HG03045 (cell line): ENCODE measurements around the gene MREG.

Experiments
- ATAC-seq: cut with Tn5 transposase; IDR thresholded peaks from one replicate; pipeline ENCODE4 v1.9.1; 2021; ENCODE audit warnings: mild to moderate bottlenecking, moderate library complexity; ENCODE audit not compliant: unreplicated experiment

MREG gene

DNA sequence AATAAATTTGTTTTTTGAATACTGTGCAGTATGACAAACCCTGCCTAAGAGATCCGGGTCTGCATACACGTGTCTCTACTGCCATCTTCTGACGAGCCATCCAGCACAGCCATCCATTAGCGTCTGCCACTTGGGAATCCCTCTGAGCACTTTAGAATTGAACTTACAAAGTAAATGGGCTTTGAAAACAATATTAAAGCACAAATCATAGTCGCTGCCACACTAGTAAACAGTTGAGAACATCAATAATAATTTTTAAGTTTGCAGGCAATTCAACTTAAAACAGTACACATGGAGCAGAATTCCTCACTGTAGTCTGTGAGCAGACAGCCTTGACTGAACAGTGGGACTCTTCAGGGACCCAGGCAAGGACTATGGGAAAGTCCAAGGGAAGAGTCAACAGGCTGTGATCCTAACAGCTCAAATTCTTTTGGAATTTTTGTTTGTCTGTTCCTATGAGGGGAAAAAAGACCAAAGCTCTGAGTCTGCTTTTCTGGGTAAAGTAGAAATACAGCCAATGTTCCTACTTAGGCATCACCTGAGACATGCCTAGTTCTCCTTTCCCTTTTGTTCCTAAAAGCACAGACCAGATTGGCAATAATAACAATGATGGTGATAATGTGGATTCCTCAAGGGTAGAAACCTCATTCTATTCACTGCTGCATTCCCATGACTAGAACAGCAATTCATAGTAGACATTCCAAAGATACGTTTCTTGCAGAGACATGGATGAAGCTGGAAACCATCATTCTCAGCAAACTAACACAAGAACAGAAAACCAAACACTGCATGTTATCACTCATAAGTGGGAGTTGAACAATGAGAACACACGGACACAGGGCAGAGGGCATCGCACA, 92.9 kb downstream of the MREG start:
- peak; percentile 64 for ATAC-seq

DNA sequence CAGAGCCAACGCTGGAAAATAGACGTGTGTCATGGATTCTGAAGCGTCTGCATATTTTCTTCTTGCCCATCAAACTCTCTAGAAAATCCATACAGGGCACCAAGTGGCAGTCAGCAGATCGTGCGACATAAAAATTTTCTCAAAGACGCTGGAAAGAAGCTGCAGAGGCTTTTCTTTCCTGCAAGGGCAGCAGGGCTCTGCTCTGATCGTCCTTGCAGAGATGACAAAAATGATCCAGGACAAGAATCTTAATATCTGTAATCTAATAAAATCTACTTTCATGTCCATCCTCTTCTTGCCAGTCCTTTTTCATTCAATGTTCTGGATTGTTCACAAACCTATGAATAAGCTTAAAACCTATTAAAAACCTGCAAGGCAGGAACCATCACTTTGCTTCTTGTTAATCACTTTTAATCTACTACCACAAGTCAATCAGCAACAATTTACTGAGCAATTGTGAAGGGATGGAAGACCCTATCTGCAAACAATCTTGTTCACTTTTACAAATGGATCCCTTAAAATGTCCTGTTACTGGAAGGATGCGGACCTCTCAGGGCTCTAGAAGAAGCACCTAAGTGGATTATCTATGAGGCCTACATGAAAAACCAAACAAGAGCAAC, 93.6 kb downstream of the MREG start:
- ATAC-seq = no peak

DNA sequence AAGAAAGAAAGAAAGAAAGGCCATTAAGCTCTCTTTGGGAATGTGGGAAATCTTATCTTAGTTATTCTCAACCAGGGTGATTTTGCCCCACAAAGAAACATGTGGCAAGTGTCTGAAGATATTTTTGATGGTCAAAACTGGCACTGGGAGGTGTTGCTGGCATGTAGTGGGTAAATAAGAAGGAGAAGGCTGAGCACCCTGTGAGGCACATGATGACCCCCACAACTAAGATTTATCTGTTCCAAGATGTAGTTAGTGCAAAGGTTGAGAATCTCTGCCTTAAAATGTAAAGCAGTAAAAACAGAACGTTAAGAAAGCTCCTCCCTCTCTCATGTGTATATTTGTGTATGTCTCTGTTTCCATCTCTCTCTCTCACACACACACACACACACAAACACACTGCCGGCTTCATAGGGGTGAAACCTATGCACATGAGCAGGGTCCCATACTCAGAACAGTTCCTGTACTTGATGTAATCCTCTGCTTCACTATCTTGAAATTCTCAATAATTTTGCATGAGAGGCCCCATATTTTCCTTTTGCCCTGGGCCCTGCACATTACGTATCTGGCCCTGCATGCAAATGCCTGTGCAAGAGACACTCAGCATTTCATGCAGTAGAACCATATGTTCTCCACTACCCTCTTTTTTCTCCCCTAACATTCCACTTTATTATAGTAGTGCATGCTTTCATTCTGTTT, 94.3 kb downstream of the MREG start:
- ATAC-seq = no peak

DNA sequence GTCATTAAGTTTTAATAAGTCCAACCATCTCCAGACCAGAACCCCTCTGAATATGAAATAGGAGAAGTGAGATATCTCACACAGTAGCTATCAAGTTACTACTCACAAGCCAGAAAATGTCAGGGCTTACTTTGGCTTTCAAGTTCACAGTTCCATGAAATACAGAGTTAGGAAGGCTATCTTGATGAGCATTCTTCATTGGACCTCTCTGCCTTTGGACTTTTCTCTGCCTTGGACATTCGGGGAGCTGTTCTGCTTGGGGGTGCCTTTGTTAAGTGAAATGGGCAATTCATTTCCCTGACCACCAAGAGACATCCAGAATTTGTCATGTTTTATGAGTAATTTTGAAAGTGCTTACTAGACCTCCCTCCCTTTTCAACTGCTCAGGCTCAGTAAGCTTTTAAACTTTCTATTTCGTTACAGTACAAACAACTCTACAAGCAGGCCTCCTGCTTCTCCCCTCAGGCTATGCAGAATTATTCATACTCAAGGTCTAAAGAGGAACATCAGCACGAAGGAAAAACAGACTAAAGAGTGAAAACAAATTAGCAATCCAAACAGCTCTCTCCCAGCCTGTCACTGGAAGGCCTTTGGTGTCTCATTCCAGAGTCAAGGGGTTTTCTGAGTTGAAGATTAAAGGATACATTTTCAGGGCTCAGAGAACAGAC, 95.3 kb downstream of the MREG start:
- peak; percentile 81 for ATAC-seq

DNA sequence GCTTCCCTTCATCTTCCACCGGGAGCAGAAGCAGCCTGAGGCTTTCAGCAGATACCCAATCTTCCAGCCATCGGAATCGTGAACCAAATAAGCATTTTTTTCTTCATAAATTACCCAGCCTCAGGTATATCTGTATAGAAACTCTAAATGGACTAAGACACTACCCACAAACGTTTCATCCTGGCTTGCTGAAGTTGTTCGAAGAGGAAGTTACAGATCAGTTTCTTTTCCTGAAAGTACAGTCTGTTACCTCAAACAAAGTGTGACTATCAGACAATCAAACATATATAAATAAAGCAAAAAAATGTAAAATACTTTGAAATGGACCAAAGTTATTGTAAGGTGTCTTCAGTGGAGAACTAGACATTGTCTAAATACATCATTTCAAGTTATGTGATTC, 97.9 kb downstream of the MREG start:
- no peak for ATAC-seq

DNA sequence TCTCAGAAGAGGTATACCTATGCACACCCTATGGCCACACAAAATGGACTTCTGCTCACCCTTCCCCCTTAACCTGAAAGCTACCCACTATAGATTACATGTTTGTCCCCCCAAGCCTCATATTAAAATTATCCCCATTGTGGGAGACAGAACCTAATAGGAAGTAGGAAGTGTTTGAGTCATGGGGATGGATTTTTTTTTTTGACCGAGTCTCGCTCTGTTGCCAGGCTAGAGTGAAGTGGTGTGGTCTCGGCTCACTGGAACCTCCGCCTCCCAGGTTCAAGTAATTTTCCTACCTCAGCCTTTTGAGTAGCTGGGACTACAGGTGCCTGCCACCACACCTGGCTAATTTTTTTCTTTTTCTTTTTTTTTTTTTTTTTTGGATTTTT, 98.6 kb downstream of the MREG start:
- no peak for ATAC-seq

DNA sequence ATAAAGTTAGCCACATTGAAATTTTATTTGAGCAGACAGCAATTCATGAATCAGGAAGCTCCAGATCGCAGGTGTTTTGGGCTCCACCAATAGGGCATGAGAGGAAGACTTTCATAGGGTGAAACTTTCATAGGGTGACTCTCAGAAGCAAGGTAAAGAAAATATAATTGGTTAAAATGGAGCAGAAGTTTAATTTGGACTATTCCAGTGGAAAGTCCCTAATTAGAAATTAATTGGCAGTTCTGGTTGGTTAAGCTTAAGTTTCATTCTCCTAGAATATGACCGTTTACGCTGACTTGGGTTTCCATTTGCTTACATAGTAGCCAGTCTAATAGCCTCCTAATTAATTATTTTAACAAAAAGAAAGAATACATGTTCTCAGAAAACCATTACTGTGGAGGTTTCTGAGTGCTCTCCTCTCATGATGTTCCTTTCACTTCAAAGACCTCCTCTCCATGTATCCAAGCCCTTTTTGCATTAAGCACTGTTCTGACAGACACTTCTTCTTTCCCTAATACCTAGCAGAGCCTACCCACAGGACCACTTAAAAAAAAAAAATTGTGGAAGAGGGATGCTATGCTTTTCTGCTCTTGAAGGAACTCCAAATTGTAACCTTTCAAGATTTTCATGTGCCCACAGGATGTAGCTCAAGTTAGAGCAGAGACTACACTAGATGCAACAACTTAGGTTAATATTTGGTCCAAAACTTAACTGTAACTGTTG, 99.1 kb downstream of the MREG start:
- ATAC-seq = no peak

DNA sequence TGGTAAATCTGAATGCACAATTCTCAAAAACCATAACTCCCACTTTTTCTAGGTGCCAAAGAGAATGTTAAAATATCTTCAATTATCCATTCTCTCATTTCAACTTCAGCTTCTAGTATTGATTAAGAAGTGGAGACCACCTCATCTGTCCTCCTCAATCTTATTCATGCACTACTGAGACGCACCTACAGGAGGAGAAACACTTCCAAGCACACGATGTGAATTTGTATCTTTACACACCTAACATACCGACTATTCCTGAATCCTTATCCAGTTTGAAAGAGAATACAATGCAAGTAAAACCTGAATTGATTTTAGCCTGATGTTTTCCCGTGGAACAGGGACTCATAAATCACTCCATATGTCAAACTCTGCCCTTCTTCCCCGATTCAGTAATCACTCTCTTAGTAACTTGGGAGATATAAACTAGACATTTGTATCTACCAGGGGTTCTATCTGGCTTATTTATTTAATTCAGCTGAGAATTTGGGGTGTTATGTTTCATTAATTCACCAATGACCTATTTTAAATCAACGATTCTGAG, 101.0 kb downstream of the MREG start:
- no peak for ATAC-seq

DNA sequence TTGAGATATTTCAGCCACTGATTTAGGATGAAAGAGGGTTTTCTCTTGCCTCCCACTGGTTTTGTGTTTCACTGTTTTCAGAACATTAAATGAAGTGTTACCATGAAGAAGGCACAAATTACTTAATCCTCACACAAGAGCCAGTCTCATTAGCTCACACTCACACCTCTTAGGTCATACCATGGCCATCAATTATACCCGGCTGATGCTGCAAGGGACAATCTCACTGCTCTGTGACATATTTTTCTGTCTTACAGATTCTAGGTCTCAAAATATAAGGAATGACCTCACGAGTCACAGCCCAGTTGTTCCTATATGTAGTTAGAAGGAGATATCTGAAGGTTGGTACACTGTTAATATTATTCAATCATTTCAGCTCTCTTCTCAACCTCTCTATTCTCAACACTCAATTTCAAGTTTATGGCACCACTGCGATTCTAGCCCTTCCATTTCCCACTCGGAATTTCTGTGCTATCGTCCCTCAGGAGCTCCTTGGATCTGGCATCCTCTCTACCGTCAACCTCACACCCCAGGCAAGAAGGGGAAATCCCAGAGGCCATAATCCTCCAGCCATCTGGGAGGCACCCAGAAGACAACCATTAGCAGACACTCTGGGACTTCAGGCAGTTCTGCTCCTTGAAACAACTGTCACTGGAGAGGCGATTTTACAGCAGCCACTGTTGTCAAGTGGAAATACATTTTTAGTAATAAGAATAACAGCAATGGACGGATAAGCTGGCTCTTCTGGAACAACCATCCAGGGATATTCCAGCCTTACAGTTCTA, 101.9 kb downstream of the MREG start:
- ATAC-seq = no peak

DNA sequence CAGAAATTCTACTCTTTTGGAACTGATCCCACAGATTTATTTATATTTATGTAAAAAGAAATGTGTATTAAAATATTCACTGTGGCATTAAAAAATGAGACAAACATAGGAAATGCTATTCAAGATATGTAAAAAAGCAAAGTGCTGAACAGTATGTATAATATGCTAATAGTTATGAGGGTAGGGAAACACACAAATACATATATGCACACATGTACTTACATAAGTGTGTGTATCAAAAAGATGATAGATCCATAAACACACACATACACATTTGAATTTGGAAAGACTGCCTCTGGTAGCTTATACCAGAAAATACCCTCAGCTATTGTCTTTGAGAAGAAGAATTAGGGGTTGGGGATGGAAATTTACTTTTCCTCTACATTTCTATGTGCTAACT, 103.2 kb downstream of the MREG start:
- ATAC-seq = no peak

DNA sequence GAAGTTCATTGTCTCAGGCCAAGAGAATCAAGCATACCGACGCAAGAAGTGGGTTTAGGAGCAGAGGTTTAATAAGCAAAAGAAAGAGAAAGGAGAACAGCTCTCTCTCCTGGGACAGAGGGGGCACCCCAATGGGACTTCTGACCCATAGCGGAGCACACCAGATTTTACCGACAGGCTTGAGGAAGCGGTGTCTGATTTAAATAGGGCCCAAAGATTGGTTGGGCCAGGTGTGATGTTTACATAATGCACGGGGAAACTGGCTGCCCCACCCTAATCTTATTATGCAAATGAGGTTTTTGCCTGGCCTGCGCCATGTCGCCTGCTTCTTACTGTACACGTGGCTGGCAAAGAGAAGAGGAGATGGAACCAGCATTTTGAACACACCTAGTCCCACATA, 106.2 kb downstream of the MREG start:
- ATAC-seq = no peak

DNA sequence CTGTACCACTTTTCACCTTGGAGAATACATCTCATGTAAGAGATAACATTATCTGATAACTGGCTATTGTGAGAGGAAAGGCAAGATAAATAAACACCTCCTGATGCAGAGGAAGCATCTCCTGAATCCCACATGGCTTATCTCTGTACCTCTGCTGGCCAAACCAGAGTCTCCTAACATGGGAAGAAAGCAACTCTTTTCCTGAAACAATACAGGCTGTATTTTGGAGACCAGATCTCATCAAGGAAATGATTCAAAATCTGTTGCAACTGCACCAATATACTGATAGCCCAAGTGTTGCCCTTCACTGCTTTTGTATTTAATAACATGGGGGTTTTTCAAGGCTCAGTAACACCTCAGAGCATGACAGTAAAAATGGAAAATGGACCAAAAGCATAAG, 106.9 kb downstream of the MREG start:
- no peak for ATAC-seq

DNA sequence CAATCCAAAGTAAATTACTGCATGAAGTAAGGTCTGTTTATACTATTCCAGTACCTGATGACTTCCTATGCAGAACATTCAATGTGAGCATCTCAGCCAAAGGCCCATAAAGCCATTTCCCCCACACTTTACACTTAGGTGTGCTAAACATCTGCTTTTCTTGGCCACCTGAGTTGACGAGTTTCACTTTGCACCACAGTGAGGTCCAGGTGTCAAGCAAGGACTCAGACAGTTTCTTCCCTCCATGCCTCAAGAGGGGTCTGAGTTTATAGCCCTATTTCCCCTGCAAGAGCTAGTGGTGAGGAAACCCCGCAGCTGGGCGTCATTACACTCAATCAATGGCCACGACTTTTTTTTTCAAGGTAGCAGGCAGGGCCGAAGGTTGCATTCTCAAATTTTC, 107.7 kb downstream of the MREG start:
- no peak for ATAC-seq

DNA sequence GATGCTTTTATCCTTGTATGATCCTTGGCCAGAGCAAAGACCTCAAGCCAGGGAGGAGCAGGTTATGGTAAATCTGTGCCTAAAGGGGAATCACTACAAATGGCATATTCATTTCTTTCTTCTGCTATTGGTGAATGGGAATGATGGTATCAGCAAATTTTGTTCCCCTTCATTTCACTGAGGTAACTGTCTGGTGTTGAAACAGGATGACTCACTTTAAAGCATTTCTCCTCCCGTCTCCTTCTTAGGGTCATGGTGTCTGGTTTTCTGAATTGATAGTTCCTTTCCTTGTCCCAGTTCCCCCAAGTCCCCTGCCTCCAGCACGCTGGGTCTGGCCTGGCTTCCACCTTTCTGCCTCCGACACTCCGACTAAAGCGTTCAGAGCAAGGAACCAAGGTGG, 109.2 kb downstream of the MREG start:
- no peak for ATAC-seq

DNA sequence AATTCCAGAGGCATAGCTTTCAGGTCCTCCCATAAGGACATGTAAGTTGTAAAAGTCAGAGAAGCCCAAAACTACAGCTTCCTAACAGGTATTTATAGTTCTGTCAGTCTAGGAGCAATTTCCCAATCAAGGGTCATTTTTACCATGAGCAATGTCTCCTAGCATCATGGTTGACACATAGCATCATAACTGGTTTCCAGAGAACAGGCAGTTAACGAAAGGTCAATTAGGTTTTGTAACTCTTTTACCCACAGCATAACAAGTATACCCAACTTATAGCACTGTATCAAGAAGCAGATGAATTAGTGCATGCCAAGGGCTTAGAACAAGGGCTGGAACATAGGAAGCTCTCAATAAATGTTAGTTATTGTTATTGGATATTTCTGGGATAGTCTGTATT, 110.1 kb downstream of the MREG start:
- ATAC-seq = no peak

DNA sequence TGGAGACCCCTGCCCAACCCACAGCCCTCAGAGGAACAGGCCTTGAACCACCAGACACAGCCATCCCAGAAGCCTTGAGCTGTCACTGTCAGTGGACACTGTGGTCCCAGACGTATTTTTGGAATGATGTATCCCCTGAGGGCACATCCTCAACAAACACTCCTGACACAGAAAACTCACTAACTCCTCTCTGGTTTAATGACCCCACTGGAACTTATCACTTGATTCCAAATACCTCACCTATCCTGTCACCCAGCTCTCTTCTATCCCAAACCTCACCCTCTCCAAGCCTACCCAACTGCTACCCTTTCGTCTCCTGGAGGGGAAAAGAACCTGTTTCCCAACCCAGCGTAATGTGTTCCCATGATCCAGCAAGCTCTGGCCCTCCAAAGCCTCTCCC, 111.6 kb downstream of the MREG start:
- ATAC-seq = no peak

DNA sequence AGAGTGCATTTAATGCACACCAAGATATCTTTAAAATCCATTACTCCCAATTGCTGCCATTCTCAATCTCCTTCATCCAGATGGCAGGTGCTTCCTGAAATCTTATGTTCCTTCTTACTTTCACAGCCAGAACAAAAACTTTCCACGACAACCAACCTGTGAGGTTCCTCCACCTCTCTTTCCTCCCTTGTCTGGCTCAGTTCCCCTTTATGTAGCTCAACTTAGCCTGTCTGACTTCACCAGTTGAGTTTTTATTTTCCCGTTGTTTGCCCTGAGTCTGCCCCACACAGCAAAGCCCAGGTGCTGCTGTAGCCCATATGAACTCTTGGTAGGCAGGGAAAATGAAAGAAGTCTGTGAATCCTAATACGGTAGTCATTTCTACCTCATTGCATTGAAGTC, 112.5 kb downstream of the MREG start:
- ATAC-seq = peak; percentile 65

DNA sequence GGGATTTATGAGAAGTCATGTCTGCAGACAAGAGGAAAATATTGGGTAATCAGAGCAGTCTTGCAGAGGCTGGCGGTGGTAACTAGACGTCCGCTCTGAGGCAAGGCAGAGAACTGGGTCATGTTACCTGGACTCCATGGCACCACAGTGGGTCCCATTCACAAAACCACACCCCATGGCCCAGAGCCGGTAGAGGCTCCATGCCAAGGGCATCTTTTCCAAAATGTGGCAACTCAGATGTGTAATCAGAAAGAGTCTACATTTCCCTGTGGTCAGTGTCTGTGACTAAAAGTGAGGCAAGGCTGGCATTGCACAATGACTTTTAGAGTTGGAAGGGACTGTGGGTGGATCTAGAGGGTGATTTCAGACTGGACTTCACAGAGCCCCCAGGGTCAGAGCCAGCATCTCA, 113.1 kb downstream of the MREG start:
- no peak for ATAC-seq

DNA sequence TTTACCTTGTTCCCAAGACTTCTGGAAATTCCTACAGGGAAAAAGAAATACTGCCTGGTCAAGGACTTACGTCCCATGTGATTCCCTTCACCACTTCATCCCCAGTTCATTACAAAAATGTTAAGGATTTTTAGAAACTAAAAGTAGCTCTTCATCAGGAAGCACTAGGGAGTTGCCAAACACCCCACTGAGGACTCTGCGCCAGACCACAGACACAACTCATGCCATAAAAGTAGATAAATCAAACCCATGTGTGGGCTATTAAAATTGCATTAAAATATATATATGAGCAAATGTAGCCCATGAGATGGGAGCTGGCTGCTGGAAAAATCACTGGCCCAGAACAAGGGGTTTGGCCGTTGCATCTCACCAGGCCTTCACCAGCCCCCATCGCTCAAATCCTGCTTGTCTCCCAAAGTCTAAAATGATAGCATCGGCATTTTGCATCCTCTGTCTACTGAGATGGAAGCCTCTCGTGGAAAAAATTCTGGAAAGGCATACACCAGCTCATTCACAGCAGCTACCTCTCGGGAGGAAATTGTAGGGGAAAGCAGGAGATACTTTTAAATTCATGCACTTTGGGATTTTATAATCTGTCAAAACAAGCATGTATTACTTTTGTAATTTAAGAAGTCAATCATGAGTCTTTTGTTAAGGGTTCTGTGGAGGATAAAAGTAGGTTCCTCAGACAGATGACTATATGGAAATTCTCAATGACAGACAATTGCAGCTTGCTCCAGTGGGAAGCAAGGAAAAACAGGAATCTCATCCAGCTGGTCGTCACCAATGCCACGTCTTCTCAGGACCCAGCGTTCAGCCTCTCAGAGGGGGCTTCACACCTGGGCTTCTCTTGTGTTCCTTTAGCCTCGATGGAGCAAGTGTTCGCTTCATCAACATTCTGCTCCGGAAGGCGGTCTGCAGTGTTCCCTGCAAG, 113.9 kb downstream of the MREG start:
- no peak for ATAC-seq
